HL-60 (cell line): Measurements from ENCODE around the gene TBC1D16.
"Not testable (repeated sequence)": the region's sequence is repeated elsewhere in the genome, so short reads cannot be mapped to it uniquely, and the experiment has no call there.

Experiments
- CTCF ChIP-seq: IDR thresholded peaks from one replicate; pipeline ENCODE4 v1.5.1; 2011; ENCODE audit warnings: low read length, control low read depth, inconsistent platforms; ENCODE audit not compliant: insufficient read depth
- GABPA ChIP-seq: IDR thresholded peaks from 2 replicates; pipeline ENCODE4 v1.6.1; 2012; ENCODE audit warnings: low read depth
- POLR2AphosphoS5 ChIP-seq: IDR thresholded peaks from 2 replicates; pipeline ENCODE4 v1.6.1; 2012; ENCODE audit warnings: low read depth
- REST ChIP-seq: IDR thresholded peaks from 2 replicates; pipeline ENCODE4 v1.6.1; 2012; ENCODE audit warnings: low read depth; ENCODE audit not compliant: insufficient replicate concordance
- SPI1 ChIP-seq: IDR thresholded peaks from 2 replicates; pipeline ENCODE4 v1.6.1; 2012; ENCODE audit warnings: low read depth, mild to moderate bottlenecking, borderline replicate concordance

GRCh38 chr17:79962467-79962866 lies 73.2 kb downstream of the TBC1D16 start:
- not testable (repeated sequence) for TF ChIP-seq CTCF, GABPA, SPI1, REST, POLR2AphosphoS5
